DMS 273 (cell line): ENCODE data around the gene FNBP1L.
A peak's percentile ranks its signal among the peaks of the same experiment; 100 is the strongest.

ENCODE experiments used
- DNase-seq: peaks from one replicate; lab custom pipeline; 2025; ENCODE audit not compliant: unreplicated experiment; lab: John Stamatoyannopoulos, UW

FNBP1L gene

GRCh38 chr1:93447481-93448291, at the start of gene FNBP1L:
FNBP1L (plus strand) TSS chr1:93448118; CDS start chr1:93448282, 164 bp downstream.
- peak; percentile 93 for DNase-seq

- DNase-seq: no peak
Measured at GRCh38 chr1:93399781-93400180, 48.1 kb upstream of the FNBP1L start.

GRCh38 chr1:93408203-93408602, 39.7 kb upstream of the FNBP1L start:
- no peak for DNase-seq

- DNase-seq: no peak
Measured at GRCh38 chr1:93411000-93411399, 36.9 kb upstream of the FNBP1L start.

GRCh38 chr1:93414749-93415148, 33.2 kb upstream of the FNBP1L start:
- DNase-seq: no peak

GRCh38 chr1:93415296-93415695, 32.6 kb upstream of the FNBP1L start:
- DNase-seq: no peak

- DNase-seq: no peak
Measured at GRCh38 chr1:93416183-93416582, 31.7 kb upstream of the FNBP1L start.

GRCh38 chr1:93419344-93419743, 28.6 kb upstream of the FNBP1L start:
- no peak for DNase-seq

GRCh38 chr1:93420400-93420799, 27.5 kb upstream of the FNBP1L start:
- DNase-seq: no peak

GRCh38 chr1:93426181-93426580, 21.7 kb upstream of the FNBP1L start:
- DNase-seq: no peak

GRCh38 chr1:93427656-93428055, 20.3 kb upstream of the FNBP1L start:
- DNase-seq: no peak

GRCh38 chr1:93433407-93433961, 14.4 kb upstream of the FNBP1L start:
- DNase-seq: peak; percentile 7

- DNase-seq: no peak
Measured at GRCh38 chr1:93434088-93434487, 13.8 kb upstream of the FNBP1L start.

- no peak for DNase-seq
Measured at GRCh38 chr1:93434987-93435386, 12.9 kb upstream of the FNBP1L start.

GRCh38 chr1:93435443-93435842, 12.5 kb upstream of the FNBP1L start:
- DNase-seq: no peak

GRCh38 chr1:93436496-93436895, 11.4 kb upstream of the FNBP1L start:
- no peak for DNase-seq

GRCh38 chr1:93437976-93438605, 9.8 kb upstream of the FNBP1L start:
- peak; percentile 75 for DNase-seq

- no peak for DNase-seq
Measured at GRCh38 chr1:93438716-93439115, 9.2 kb upstream of the FNBP1L start.

GRCh38 chr1:93440272-93440671, 7.6 kb upstream of the FNBP1L start:
- DNase-seq: no peak

- no peak for DNase-seq
Measured at GRCh38 chr1:93440706-93441105, 7.2 kb upstream of the FNBP1L start.

GRCh38 chr1:93441589-93441988, 6.3 kb upstream of the FNBP1L start:
- no peak for DNase-seq

- DNase-seq: no peak
Measured at GRCh38 chr1:93442008-93442666, 5.8 kb upstream of the FNBP1L start.
